ENCODE results near the gene RASSF1. TPM values are rescaled to one million over a fixed set of nuclear protein-coding genes. Genes with fewer than 3 reads are reported as not detected.

Gene RASSF1
- total and polyA plus RNA-seq, 2 of the 13 experiments (the other 11 are each of a cell fraction or from before 2014, with no cell fraction given): 10.2 to 27.5 TPM

DNA sequence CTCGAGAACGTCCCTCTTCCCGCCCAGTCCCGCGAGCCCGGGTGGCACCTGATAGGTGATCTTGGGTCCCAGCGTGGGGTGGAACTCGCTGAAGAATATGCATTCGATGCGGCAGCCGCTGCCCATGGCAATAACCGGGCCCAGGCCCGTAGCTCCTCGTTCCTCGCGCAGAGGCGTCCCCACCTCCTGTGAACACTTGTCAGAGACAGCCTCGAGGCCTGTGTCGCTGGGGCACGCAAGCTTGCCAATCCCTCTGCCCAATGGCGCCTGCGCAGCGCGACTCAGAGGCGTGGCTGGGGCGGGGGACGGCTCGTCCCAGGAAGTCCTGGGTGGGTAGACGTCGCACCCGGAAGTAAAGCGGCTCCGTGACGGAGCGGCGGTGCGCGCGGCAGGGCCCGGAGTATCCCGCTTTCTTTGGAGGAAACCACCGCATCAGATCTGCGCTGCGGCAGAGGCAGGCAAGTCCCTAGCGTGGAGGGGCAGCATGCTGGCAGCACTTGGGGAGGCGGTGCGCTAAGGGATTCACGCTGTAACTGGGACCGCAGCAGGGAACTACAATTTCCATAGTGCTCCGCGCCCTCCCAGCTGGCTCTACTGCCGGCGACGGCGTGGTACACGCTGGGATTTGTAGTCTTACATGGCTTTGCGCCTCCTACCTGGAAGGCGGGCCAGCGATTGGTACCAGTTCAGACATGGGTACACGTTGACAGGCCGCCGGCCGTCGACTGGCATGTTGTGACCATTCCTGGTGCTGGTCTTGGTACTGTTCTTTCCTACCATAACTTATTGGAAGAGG, 10.1 kb upstream of the RASSF1 start, which contains the start of the genes CYB561D2 and NPRL2 (continued):
- TF ChIP-seq ZNF614 (CRISPR knock-in tag; IDR thresholded peaks at IDR 0.05; ENCODE audit: borderline replicate concordance) (peak; percentile 84), PHF21A (CRISPR knock-in tag; IDR thresholded peaks at IDR 0.05) (no peak), AGO2 (optimal IDR thresholded peaks at IDR 0.05; ENCODE audit: low read depth, low read length) (no peak), SMARCE1 (IDR thresholded peaks at IDR 0.05; ENCODE audit: borderline replicate concordance) (no peak), NFATC3 (CRISPR knock-in tag; IDR thresholded peaks at IDR 0.05) (peak; percentile 86; the same call in 1 of the 2 replicates), MTF1 (CRISPR knock-in tag; IDR thresholded peaks at IDR 0.05) (peak; percentile 92), ZNF543 (CRISPR knock-in tag; IDR thresholded peaks at IDR 0.05) (peak; percentile 90), NBN (conservative IDR thresholded peaks at IDR 0.05) (no peak), SMC3 (IDR thresholded peaks at IDR 0.05; ENCODE audit: low read length) (no peak), ZNF331 (CRISPR knock-in tag; IDR thresholded peaks at IDR 0.05) (peak; percentile 73), ZBTB49 (CRISPR knock-in tag; IDR thresholded peaks at IDR 0.05; ENCODE audit: borderline replicate concordance) (no peak), ASH2L (IDR thresholded peaks at IDR 0.05; ENCODE audit: insufficient read length, low read depth, low read length) (peak; percentile 88), HMG20A (CRISPR knock-in tag; IDR thresholded peaks at IDR 0.05; ENCODE audit: borderline replicate concordance) (no peak), TBX3 (IDR thresholded peaks at IDR 0.05; ENCODE audit: borderline replicate concordance) (no peak), BHLHE40 (IDR thresholded peaks at IDR 0.05; ENCODE audit: low read length) (no peak), REPIN1 (CRISPR knock-in tag; IDR thresholded peaks at IDR 0.05; ENCODE audit: borderline replicate concordance, low read depth) (peak; percentile 89), ZBTB46 (CRISPR knock-in tag; IDR thresholded peaks at IDR 0.05; ENCODE audit: borderline replicate concordance) (no peak), PCBP1 (IDR thresholded peaks at IDR 0.05; ENCODE audit: borderline replicate concordance, low read depth, low read length) (peak; percentile 86; the same call in 1 of the 2 replicates), SRY (CRISPR knock-in tag; IDR thresholded peaks at IDR 0.05) (no peak), ARHGAP35 (CRISPR knock-in tag; IDR thresholded peaks at IDR 0.05; ENCODE audit: borderline replicate concordance) (peak; percentile 97), ZFP62 (CRISPR knock-in tag; IDR thresholded peaks at IDR 0.05) (0 out of 2 replicates have a peak, but pooled peaks have one; percentile 80), FUBP1 (CRISPR knock-in tag; IDR thresholded peaks at IDR 0.05; ENCODE audit: borderline replicate concordance) (no peak), HOXD1 (CRISPR knock-in tag; IDR thresholded peaks at IDR 0.05) (peak; percentile 83), NFIC (IDR thresholded peaks at IDR 0.05; ENCODE audit: low read length) (no peak), RCOR2 (CRISPR knock-in tag; IDR thresholded peaks at IDR 0.05) (no peak), ATF7-NPFF (CRISPR knock-in tag; IDR thresholded peaks at IDR 0.05; ENCODE audit: low read depth) (peak; percentile 98)
